NCI-H748 (cell line): ENCODE results near the gene MRTO4.

Source experiments
- DNase-seq: peaks from one replicate; lab custom pipeline; 2025; ENCODE audit not compliant: unreplicated experiment; lab: John Stamatoyannopoulos, UW

Gene MRTO4

DNA sequence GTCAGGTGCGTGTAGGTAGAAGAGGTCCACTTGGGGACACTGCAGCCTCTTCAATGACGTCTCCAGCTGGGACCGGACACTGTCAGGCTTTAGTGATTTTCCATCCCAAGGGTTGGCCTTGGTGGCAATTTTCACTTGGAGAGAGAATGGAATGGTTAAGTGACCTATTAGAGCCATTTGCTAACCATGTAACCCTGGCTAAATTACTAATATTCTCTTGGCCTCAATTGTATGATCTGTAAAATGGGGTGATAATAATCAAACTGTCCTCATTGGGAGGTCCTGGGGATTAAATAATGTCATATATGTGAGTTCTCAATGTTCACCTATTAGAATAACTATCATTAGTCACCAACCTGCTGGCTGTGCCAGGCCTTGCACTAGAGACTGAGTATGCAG, 56.9 kb downstream of the MRTO4 start:
- DNase-seq = no peak

- DNase-seq = no peak
Measured at GRCh38 chr1:19309123-19309813, 57.7 kb downstream of the MRTO4 start.
